OCI-LY7 (cell line): Measurements from ENCODE around the gene ARHGAP33.

Experiments used
- EZH2phosphoT487 ChIP-seq: fragments of 200-600 bp; sonication (generic); IDR thresholded peaks from 2 replicates; pipeline ENCODE4 v1.6.1; 2018; ENCODE audit warnings: low read depth, borderline replicate concordance, mild to moderate bottlenecking, mixed run types, antibody characterized with exemption, low read length, moderate library complexity, mixed read lengths
- TF ChIP-seq, protein P1 (sequence below): fragments of 200-600 bp; sonication (generic); conservative IDR thresholded peaks from 2 replicates; pipeline ENCODE4 v1.5.1; 2014; ENCODE audit warnings: mild to moderate bottlenecking, antibody characterized with exemption, low read length, moderate library complexity, mixed read lengths

DNA sequence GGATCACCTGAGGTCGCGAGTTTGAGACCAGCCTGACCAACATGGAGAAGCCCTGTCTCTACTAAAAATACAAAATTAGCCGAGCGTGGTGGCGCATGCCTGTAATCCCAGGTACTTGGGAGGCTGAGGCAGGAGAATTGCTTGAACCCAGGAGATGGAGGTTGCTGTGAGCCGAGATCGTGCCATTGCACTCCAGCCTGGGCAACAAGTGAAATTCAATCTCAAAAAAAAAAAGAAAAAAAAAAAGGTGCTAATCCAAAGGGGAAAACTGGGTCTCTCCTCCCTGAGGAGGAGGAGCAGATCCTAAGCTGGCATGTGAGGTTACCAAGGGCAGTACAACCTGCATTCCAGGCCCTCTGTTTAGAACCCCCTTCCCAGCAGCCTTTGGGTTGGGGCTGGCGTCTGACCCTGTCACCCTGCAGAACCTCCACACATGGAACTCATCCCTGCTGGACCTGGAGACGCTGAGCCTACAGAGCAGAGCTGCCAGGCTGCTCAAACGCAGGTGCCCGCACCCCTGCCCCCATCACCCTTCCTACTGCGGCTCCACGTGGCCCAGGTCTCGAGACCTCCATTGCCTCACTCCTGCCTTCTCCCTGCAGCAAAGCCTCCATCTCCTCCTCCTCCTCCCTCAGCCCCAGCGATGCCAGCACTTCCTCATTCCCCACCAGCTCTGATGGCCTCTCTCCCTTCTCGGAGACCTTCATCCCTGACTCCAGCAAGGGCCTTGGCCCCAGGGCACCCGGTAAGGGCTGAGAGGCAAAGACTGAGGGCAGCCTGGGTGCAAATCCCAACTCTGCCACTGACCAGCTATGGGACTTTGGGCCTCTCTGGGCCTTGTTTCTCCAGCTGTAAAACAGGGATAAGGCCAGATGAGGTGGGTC lies 10.7 kb upstream of the ARHGAP33 start:
- TF ChIP-seq, protein P1, sequence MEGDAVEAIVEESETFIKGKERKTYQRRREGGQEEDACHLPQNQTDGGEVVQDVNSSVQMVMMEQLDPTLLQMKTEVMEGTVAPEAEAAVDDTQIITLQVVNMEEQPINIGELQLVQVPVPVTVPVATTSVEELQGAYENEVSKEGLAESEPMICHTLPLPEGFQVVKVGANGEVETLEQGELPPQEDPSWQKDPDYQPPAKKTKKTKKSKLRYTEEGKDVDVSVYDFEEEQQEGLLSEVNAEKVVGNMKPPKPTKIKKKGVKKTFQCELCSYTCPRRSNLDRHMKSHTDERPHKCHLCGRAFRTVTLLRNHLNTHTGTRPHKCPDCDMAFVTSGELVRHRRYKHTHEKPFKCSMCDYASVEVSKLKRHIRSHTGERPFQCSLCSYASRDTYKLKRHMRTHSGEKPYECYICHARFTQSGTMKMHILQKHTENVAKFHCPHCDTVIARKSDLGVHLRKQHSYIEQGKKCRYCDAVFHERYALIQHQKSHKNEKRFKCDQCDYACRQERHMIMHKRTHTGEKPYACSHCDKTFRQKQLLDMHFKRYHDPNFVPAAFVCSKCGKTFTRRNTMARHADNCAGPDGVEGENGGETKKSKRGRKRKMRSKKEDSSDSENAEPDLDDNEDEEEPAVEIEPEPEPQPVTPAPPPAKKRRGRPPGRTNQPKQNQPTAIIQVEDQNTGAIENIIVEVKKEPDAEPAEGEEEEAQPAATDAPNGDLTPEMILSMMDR: no peak
- no peak for TF ChIP-seq EZH2phosphoT487
